Left colon (tissue), 2 donors: ENCODE results near the gene TPP2. TPM values are rescaled to one million over a fixed set of nuclear protein-coding genes. Genes with fewer than 3 reads are reported as not detected.

Experiments used
- ATAC-seq: fragments of 200-7000 bp; cut with Tn5 transposase; one replicate; pipeline ENCODE4 v1.9.1; 2020; ENCODE audit warnings: mild to moderate bottlenecking, moderate library complexity
- DNase-seq, 2 donors: peaks; one replicate each; pipeline ENCODE4 v3.0.0-alpha.2; 2020
- intact Hi-C, 2 donors: fragments of 100-400 bp; cut with DNase I in 1 of 2; cut with micrococcal nuclease in 1 of 2; formaldehyde crosslinking; loops; one replicate each; pipeline versions ENCODE4 v1.11.2 to v1.14.0; 2022; cut with DNase I, micrococcal nuclease
- total RNA-seq, 2 donors: library from RNA; stranded (reverse); fragmentation: NEBNext Ultra II Directional; extraction: Animal tissue kit (Norgen Biotek cat#: 25700); gene quantifications; one replicate each; pipeline ENCODE4 v1.2.1, GENCODE V29; 2021
- donor health status: DM: no; HTN: no; CAD: no.
- donor health status: DM: yes; HTN: yes; CAD: no.

TPP2 gene
- total RNA-seq, 2 donors from 2014 or later = 37.0 to 38.1 TPM

DNA sequence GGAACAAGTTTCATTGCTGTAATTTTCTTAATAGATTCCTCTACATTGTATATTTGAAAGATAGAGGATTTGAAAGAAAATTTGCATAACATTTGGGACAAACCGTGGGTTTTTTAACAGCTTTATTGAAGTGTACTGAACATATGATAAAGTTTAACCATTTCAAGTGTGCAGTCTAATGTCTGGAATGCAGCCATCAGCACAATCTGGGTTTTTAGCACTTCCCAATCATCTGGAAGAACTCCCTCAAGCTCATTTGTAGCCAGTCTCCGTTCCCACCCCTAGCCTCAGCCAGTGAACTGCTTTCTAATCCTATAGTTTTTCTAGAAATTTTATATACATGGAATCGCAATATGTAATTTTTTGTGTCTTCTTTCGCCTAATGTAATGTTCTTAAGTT lies 85.4 kb downstream of the TPP2 start:
- intact Hi-C loops = no loop called here
- DNase-seq (no peak), ATAC-seq (no peak)

DNA sequence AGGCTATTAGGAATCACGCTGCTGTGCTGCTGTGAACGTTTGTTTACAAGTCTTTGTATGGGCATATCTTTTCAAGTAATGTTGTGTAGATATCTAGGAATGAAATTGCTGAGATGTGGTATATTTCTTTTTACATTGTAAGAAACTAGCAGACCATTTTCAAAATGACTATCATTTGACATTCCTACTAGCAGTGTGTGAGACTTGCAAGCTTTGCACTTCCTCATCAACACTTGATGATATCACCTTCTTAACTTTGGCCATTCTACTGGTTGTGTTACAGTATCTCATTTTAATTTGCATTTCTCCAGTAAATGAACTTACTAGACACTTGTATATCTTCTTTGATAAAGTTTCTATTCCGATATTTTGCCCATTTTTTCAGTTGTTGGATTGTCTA lies 85.9 kb downstream of the TPP2 start:
- ATAC-seq (no peak), DNase-seq (no peak)
- intact Hi-C loops = no loop called here

DNA sequence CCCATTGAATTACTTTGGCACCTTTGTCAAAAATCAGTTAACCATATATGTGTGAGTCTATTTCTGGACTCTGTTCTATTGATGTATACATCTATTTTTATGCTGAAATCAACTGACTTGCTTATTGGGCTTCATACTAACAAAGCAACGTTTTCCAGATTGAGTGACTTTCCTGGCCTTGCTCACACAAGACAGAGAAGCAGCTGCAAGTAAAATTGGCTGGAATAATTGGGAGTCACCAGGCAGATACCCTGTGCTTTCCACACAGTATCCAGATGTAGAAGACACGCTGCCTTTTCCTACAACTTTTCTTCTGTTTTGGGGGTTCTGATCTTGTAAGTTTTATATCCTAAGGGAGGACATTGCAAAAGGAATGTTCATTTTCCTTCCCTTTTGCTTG lies 86.9 kb downstream of the TPP2 start:
- DNase-seq (no peak), ATAC-seq (no peak)
- intact Hi-C loops = no loop called here

DNA sequence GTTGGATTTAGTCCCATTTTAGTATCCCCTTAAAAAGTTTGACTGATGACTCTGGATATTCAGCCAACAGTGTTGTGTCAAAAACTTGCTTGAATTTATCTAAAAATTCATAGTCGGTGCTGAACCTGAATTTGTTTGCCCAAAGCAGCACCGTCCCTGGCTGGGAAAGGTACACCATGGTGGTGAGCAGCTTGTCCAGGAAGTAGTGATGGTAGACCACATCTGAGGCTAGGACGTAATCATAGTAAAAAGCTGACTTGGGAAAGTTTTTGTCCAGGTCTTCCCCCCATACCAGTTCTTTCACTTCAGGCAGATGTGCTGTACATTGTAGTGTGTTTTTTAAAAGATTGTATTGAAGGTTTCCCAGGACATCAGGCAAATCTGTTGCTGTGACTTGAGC lies 89.2 kb downstream of the TPP2 start:
- intact Hi-C loops = no loop called here
- ATAC-seq (no peak), DNase-seq (no peak)

DNA sequence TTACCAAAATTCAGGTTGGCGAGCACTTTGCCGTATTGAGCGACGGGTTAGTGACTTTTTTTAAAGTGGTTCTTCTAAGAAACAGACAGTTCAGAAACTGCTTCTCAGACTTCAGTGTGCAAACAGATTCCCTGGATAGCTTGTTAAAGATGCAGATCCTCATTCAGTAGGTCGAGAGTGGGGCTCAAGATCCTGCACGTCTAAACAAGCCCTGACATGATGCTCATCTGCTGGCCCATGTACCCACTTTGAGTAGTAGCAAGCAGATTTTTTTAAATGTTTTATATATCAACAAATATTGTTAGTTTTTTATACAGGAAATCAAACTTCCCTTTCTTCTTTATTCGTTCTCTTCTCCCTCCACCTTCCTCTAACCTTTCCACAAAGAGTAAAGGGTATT lies 90.7 kb downstream of the TPP2 start:
- ATAC-seq (no peak), DNase-seq (no peak)
- intact Hi-C loops = no loop called here

DNA sequence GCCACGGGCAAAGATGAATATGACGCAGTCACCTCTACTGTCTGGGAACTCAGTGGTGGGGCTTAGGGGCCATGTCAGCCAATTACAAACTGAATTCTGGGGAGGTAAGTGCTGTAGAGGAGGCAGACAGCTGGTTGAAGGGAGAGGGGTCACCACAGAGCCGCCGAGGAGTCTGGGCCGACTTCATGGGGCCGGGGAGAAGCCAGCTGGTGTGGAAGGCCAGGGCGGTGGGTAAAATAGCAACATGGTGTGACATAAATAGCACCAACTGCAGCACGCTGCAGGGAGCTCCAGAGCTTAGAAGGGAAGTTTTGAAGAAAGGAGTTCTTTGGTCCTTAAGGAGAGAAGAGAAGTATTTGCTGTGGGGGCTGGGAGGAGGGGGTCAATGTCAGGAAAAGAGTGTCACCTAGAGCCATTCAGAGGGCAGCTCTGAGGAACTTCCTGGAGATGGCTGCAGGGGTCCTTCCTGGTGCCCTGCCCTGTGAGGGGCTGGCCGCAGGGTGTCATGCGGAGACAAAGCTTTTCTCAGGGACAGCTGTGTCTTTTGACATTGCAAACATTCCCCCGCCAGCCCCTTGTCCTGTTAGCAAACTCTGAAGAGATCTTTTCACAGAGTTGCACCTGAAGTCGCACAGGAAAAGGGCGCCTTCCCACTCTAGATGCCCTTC lies 91.7 kb downstream of the TPP2 start:
- intact Hi-C loops = no loop called here
- no peak for DNase-seq
- ATAC-seq = no peak

DNA sequence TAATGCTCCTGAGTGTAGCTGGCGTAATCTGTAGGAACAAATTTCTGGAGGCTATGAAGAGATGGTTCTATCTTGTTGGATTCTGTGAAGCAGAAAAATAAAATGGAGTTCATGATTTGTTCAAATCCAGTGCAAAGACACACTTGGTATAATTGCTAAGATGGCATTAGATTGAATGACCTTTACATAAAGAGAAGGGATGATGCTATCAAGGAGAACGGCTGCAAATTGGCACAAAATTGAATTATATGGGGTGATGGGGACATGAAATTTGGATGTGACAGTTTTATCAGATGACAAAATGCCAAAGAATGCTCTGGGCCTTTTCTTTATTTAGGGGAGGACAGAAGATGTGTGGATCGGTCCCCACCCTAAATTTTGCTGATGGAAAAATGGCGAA lies 94.1 kb downstream of the TPP2 start:
- intact Hi-C loops = no loop called here
- DNase-seq = no peak
- no peak for ATAC-seq

DNA sequence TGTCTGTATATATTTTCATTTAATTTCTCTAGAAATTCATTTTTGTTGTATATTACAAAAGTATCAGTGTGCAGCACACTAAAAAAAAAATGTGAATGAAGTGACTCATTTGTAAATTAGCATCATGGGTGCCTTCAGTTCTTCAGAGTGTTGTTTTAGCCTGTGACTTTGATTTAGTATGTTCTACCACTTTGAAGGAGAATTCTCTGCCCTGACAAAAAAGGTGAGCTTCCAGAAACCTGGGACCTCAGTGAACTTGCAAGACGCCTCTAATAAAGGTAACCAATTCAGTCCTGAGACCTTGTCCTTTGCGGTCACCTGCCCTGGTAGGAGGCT lies 95.7 kb downstream of the TPP2 start:
- DNase-seq (no peak), ATAC-seq (no peak)
- intact Hi-C loops = no loop called here

DNA sequence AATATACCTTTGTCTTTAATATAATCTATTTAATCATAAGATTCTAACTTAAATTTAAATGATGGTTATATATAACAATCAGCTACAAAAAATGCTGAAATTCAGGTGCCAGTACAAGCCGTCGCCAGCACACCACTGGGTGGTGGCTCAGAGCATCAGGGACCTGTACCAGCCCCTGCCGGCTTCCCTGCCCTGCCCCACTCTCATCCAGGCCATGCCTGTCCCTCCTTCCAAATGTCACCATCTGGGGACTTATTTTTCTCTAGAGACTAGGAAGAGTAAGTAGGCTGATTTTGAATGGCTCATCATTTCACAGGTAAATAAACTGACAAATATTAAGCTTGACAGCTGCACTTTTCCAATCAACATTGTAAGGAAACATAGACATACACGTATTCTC lies 96.5 kb downstream of the TPP2 start:
- intact Hi-C loops = no loop called here
- DNase-seq = no peak
- ATAC-seq = no peak

DNA sequence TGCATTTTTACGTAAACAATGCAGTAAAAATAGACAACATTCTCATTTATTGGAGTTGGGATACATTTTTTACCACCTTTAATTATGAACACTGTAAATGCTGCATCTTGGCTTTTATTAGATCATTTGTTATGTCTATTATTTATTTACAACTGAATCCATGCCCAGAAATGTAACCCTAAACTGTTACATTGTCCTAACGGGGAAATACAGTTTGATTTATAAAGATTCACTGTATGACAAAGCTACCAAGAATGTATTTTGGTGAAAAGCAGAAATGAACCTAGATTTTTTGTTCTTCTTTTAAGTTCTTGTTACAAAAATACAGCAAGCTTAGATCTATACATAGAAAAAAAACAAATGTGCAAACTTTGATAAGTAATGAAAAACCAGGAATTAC lies 97.0 kb downstream of the TPP2 start:
- intact Hi-C loops = no loop called here
- no peak for DNase-seq
- no peak for ATAC-seq

DNA sequence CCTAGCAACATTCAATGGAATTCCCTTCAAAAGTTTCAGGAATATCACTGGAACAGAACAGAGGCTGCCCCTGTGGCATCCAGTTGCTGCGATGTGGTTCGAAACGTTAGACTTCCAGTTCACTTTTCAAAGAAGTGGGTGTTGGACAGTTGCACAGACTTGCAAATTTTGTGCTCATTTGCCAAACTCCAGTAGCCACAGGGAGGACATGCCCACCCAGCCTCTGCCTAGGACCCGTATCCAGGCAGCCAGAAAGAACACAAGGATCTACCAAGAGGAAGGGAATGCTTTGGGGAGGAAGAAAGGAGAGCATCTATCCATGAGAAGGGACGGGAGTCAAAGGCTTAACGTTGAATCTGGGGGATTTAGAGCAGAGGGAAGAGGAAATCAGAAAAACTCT lies 98.2 kb downstream of the TPP2 start, which contains the start of gene METTL21C:
Gene METTL21C, minus strand, starts transcription at position 108 of the 400 bp plus-strand sequence. CDS start 546 bp downstream, outside the sequence.
- no peak for ATAC-seq
- intact Hi-C loops = no loop called here
- DNase-seq = no peak

DNA sequence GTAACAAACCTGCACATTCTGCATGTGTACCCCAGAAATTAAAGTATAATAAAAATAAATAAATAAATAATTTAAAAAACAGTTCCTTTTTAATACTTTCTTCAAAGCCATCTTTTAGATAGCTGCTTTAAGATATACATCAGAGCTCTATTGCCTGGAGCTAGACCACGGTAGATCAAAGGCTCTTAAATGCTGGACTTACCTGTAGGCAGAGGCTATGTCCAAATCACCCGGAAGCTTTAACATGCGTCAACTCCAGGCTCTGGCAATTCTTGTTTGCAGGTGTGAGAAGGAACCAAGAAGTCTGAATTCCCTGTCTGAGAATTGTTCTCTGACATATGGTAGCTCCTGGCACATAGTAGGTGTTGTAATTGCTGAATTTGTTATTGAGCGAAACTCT lies 99.7 kb downstream of the TPP2 start:
- intact Hi-C loops = no loop called here
- DNase-seq (no peak), ATAC-seq (no peak)

DNA sequence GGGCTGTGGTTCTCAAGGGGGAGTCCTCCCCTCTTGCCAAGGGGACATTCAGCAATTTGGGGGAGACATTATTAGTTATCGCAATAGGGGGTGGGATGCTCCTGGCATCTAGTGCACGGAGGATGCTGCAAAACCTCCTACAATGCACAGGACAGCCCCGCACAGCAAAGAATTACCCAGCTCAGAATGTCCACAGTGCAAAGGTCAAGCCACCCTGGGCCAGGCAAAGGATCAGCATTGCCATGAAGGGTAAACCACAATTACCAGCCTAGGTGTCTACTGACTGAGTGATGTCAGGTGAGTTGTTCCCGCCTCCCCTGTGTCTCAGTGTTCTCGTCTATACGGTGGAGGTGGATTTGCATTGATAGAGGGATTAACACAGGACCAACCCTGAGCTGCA lies 100.5 kb downstream of the TPP2 start:
- ATAC-seq (no peak), DNase-seq (no peak)
- intact Hi-C loops = no loop called here

DNA sequence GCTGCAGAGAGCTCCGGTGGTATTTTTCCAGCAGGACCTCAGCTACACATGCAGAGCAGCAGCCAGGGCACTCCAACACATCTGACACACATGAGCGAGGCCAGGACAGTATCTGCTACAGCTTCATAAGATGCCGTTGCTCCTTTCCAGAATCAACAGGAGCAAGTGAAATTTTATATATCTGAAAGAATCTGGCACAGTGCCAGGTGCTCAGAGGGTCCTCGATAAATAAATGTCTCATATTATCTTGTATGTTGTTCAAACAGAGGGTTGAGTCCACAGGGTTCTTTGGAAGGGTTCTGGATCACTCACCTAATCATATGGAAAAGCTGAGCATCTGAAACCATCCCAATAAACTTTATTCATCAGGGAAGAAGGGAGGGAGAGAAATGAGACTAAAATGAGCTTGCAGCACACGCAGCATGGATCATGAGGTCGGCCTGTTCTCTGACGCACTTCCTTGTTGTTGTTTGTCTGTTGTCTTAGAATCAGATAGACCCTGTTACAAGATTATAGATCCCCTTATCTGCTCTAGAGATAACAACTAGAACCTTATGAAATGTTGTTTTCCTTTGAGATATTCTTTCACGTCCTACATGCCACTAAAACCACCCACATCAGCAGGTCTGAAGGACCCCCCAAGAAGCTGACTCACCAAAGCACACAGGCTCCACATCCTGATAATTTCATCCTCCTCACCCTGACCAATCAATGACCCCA lies 101.3 kb downstream of the TPP2 start:
- DNase-seq = no peak
- no peak for ATAC-seq
- intact Hi-C loops = no loop called here

DNA sequence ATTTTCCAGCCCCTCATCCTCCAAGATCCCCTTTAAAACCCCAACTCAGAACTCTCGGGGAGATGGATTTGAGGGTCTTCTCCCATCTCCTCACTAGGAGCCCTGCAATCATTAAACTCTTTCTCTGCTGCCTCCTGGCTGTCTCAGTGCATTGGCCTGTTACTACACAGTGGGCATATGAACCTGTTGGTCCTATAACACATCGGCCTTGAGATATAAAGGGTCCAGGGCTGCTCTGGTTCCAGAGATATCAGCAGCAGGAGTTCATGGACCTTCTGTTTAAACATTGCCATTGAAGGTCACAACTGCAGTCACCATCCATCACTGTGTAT lies 101.8 kb downstream of the TPP2 start:
- DNase-seq (no peak), ATAC-seq (no peak)
- intact Hi-C loops = no loop called here

DNA sequence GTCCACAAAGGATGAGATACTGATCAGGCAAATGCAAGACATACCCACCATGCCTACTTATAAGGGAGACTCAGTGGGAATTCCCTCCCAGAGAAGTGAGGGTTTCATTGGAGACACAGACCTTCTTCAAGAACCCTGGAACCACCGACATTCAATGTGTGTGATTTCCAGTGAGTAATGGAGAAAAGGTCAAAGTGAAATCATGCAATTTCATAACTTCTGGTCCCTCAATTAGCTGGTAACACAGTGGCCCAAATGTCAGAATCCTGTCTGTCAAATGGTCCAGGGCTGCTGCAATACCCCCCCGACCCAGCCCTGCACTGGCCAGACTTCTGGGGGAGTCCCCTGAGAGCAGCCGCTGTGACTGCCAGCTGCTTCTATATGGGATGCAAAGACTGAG lies 102.7 kb downstream of the TPP2 start:
- DNase-seq = no peak
- ATAC-seq = no peak
- intact Hi-C loops = no loop called here

DNA sequence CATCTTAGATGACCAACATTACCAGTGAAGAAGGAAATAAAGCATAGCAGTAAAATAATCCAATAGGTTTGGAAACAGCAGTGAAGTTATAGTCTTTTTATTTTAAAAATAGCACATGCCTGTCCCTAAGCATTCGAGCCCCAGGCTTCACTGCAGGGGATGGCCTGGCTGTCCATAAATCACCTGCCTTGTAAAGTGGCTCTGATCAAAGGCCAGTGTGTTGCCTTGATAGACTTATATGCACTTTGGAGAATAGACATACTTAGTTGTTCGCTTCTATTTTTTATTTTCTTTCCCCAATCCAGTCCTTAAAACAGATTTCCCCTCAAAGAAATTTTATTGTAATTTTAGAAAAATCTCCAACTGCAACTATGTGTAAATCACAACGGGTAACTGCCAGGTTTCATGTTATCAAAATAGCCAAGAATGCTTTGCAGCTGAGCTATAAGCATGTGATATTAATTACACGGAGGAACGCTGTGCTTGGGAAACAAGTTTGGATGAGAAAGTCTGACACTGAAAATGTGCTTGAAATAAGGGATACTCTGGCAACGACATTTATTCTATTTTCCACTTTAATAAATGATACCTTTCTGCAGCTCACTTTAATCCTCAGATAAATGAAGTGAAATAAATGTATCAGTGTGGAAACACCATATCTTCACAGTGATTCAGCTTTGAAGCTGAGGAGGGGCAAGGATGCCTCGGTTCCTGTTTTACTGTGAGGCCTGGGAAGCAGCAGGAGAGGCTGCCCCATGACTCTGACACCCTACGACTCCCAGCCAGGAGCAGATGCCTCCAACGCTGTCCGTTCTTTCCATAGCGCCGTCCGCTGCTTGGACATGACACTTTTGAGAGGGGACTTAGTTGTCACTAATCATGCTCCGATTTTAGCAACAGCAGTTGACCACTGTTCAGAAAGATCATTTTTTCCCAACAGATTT lies 103.6 kb downstream of the TPP2 start:
- ATAC-seq (no peak), DNase-seq (no peak)
- intact Hi-C loops = no loop called here

DNA sequence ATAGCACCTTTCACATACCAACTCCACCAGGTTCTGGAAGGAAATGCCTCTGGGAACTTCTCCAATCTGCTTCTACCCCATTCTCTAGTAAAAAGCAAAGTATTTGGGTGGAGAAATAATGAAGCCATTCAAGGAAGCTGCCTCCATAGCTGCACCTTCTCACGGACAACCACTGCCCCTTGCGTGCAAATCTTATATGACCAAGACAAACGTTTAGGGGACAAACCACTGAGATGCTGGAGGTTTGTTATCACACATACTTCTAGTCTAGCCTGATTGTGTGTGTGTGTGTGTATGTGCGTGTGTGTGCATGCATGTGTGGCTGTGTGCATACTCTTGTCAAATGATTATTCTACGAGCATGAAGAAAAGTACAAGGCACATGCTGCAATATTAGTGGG lies 104.5 kb downstream of the TPP2 start:
- intact Hi-C loops = no loop called here
- no peak for ATAC-seq
- DNase-seq = no peak

DNA sequence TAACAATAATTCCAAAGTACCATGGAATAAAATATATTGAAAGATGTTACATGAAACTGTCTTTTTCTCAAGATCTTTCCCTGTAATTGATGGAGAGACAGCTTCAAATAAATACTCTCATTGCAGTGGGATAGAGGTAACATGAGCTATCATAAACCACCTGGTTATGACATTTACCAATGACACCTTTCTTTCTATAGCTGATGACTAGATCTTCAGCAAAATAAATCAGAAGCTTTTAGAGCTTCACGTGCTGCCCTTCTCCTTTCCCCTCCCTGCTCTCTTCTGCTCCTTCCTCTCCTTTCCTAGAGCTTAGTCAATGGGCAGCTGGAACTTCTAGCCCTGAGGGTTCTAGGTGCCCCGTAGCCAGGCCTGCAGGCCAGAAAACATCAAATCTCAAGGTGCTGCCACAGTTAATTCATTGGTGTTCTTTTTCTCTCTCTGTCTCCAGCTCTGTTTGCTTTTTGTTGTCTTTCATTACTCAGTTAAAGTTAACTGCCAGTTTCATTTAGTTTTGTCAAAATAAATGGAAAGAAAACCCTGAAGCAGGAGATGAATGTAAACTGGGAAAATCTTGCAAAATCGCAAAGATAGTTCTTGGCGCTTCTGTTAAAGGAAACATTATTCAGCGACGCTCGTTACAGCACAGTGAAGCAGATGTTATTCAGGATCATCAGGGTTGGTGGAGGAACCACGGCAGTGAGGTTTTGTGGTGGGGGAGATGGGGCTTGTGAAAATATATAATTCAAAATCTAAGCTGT lies 106.4 kb downstream of the TPP2 start:
- ATAC-seq (no peak), DNase-seq (no peak)
- intact Hi-C loops = no loop called here

DNA sequence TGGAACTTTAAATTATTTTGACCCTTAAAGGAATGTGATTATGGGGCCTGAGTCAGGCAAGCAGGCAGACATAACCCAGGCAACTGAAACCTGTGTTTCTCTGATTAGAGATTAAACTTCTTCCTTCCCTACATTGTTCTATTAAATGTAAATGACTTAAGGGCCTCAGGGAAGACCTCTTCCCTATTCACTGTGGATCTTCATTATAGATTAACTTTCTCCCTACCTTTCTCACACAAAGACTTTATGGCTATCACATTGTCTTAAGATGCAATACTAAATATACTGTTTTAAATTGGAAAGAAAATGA lies 106.9 kb downstream of the TPP2 start:
- DNase-seq (no peak), ATAC-seq (no peak)
- intact Hi-C loops = no loop called here
